Measurements from ENCODE around the gene KANK3. TPM values are rescaled to one million over a fixed set of nuclear protein-coding genes. Genes with fewer than 3 reads are reported as not detected.

KANK3 gene
- total RNA-seq, 1 experiment from 2014 or later = 1.2 TPM

GRCh38 chr19:8389891-8390616, 47.0 kb upstream of the KANK3 start, which contains the start of gene RAB11B:
RAB11B (plus strand) TSS chr19:8390360; CDS start chr19:8390417, 57 bp downstream.
- BruUV-seq (replicated peaks) = no TSS peak
- peak; percentile 92 for ATAC-seq
- in situ Hi-C loops (cut with HindIII; ENCODE audit: low pct_unique_long_range_greater_than_20kb, low sequenced_read_pairs) (no loop called here), intact Hi-C loops (cut with micrococcal nuclease; ENCODE audit: unreplicated experiment) (no loop called here)
- Histone ChIP-seq H3K4me3 (ENCODE audit: low read depth in 2 of 2, low read length in 2 of 2) (peak within 1 kb of the TSS; percentile 61 to 80), H3K36me3 (ENCODE audit: control insufficient read depth, insufficient read depth, low read length) (no peaks in the 10 kb centered on the region; the same call in 1 of the 2 replicates), H3K9me3 (ENCODE audit: control insufficient read depth, insufficient read depth, low read depth, low read length) (no peaks in the 10 kb centered on the region), H3K27ac (ENCODE audit: low read length) (peak within 1 kb of the TSS; percentile 85), H3K4me1 (ENCODE audit: control insufficient read depth, insufficient read depth, low read length) (peaks cover 44% of the 10 kb centered on the region), H3K27me3 (ENCODE audit: control insufficient read depth, insufficient read depth, low read length) (no peaks in the 10 kb centered on the region)
- DNase-seq (ENCODE audit: low read depth, low spot score) = peak; percentile 99
- POLR2A ChIA-PET = interaction anchor here (0.7 to 1.2 kb wide), 4 partner anchors 9 to 305 kb away, joined by 3 to 8 read pairs (median 4); no protein-coding TSS in a partner anchor
- TF ChIP-seq, protein P1, sequence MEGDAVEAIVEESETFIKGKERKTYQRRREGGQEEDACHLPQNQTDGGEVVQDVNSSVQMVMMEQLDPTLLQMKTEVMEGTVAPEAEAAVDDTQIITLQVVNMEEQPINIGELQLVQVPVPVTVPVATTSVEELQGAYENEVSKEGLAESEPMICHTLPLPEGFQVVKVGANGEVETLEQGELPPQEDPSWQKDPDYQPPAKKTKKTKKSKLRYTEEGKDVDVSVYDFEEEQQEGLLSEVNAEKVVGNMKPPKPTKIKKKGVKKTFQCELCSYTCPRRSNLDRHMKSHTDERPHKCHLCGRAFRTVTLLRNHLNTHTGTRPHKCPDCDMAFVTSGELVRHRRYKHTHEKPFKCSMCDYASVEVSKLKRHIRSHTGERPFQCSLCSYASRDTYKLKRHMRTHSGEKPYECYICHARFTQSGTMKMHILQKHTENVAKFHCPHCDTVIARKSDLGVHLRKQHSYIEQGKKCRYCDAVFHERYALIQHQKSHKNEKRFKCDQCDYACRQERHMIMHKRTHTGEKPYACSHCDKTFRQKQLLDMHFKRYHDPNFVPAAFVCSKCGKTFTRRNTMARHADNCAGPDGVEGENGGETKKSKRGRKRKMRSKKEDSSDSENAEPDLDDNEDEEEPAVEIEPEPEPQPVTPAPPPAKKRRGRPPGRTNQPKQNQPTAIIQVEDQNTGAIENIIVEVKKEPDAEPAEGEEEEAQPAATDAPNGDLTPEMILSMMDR (IDR thresholded peaks at IDR 0.05) = no peak
- TF ChIP-seq TCF7L2 (IDR thresholded peaks at IDR 0.05; ENCODE audit: low read depth, low read length) (peak; percentile 60), REST (IDR thresholded peaks at IDR 0.05; ENCODE audit: insufficient read depth in 1 of 2, low read depth in 2 of 2, low read length in 1 of 2) (no peak), SIN3A (IDR thresholded peaks at IDR 0.05; ENCODE audit: borderline replicate concordance, insufficient read depth, low read depth, low read length) (0 out of 2 replicates have a peak, but pooled peaks have one; percentile 16)
- CTCF ChIA-PET = no interaction called here

GRCh38 chr19:8388612-8388958, 45.5 kb upstream of the KANK3 start:
- ChIA-PET POLR2A (no interaction called here), CTCF (no interaction called here)
- BruUV-seq (replicated peaks) = no TSS peak
- Histone ChIP-seq H3K27ac (ENCODE audit: low read length) (no peak overlapping the region; the same call in 1 of the 2 replicates), H3K9me3 (ENCODE audit: control insufficient read depth, insufficient read depth, low read depth, low read length) (no peaks in the 10 kb centered on the region), H3K4me1 (ENCODE audit: control insufficient read depth, insufficient read depth, low read length) (peaks cover 32% of the 10 kb centered on the region), H3K36me3 (ENCODE audit: control insufficient read depth, insufficient read depth, low read length) (no peaks in the 10 kb centered on the region; the same call in 1 of the 2 replicates), H3K4me3 (ENCODE audit: low read depth in 2 of 2, low read length in 2 of 2) (no peak overlapping the region), H3K27me3 (ENCODE audit: control insufficient read depth, insufficient read depth, low read length) (no peaks in the 10 kb centered on the region)
- TF ChIP-seq SIN3A (IDR thresholded peaks at IDR 0.05; ENCODE audit: borderline replicate concordance, insufficient read depth, low read depth, low read length) (no peak), TCF7L2 (IDR thresholded peaks at IDR 0.05; ENCODE audit: low read depth, low read length) (no peak), POLR2AphosphoS5 (IDR thresholded peaks at IDR 0.05; ENCODE audit: low read depth, low read length) (no peak), REST (IDR thresholded peaks at IDR 0.05; ENCODE audit: insufficient read depth in 1 of 2, low read depth in 2 of 2, low read length in 1 of 2) (no peak)
- TF ChIP-seq, protein P1 (IDR thresholded peaks at IDR 0.05) = no peak
- DNase-seq (ENCODE audit: low read depth, low spot score) = no peak
- no peak for ATAC-seq
- intact Hi-C loops (cut with micrococcal nuclease; ENCODE audit: unreplicated experiment) (no loop called here), in situ Hi-C loops (cut with HindIII; ENCODE audit: low pct_unique_long_range_greater_than_20kb, low sequenced_read_pairs) (no loop called here)
